HCT116 (cell line): Measurements from ENCODE around the gene CMIP.

Source experiments
- CEBPB ChIP-seq: IDR thresholded peaks from 2 replicates; pipeline ENCODE4 v1.6.1; 2012; ENCODE audit warnings: low read depth
- CTCF ChIP-seq, 3 experiments: fragments of 200-600 bp in 1 of 3; sonication (generic) in 1 of 3; IDR thresholded peaks in 2 of 3; conservative IDR thresholded peaks in 1 of 3; 2 replicates each; pipeline ENCODE4 v1.5.1; 2012 to 2017; ENCODE audit warnings: low read depth in 2 of 3, low read length in 2 of 3, antibody characterized with exemption in 1 of 3, borderline replicate concordance in 1 of 3, control low read depth in 1 of 3, mild to moderate bottlenecking in 1 of 3, mixed read lengths in 1 of 3, mixed run types in 1 of 3, moderate library complexity in 1 of 3; ENCODE audit not compliant: insufficient read depth in 1 of 3
- ZBTB33 ChIP-seq: IDR thresholded peaks from 2 replicates; pipeline ENCODE4 v1.6.1; 2011; ENCODE audit warnings: mild to moderate bottlenecking, low read length, moderate library complexity; ENCODE audit not compliant: insufficient replicate concordance; ENCODE audit errors: extremely low read depth

GRCh38 chr16:81586977-81587625 lies 142.5 kb downstream of the CMIP start:
- no peak for TF ChIP-seq ZBTB33
- no peak for TF ChIP-seq CTCF (IDR thresholded peaks at IDR 0.05 in 2 of 3, conservative IDR thresholded peaks at IDR 0.05 in 1 of 3; ENCODE audit: borderline replicate concordance in 1 of 3, insufficient read depth in 1 of 3, low read depth in 2 of 3, low read length in 2 of 3)
- TF ChIP-seq CEBPB: no peak
